ENCODE data around the gene ANKRD62. TPM values are rescaled to one million over a fixed set of nuclear protein-coding genes. Genes with fewer than 3 reads are reported as not detected.

The ANKRD62 gene
- total RNA-seq, 1 donor from 2014 or later, result 0.17 TPM

DNA sequence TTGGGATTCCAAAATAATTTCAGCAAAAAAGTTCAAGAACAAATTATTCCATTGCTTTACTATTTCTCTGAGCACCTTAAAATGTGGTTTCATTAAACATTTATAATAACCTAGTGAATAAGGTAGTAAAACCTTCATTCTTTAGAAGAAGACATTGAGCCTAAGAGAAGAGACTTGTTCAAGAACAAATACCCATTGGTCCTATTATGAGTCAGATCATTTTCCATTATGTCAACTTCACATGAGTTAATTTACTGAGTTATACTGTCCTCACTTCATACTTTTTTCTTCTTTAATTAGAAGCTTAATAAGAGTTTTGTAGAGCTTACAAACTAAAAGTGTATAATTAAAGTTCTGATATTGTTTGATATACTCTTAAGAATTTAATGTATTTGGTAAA lies 5.5 kb downstream of the ANKRD62 start:
- H3K4me3 Mint-ChIP-seq (ENCODE audit: unreplicated experiment), result no peak overlapping the region
- no peaks in the 10 kb centered on the region for H3K36me3 Mint-ChIP-seq (ENCODE audit: unreplicated experiment)
- TF ChIP-seq, protein P1, sequence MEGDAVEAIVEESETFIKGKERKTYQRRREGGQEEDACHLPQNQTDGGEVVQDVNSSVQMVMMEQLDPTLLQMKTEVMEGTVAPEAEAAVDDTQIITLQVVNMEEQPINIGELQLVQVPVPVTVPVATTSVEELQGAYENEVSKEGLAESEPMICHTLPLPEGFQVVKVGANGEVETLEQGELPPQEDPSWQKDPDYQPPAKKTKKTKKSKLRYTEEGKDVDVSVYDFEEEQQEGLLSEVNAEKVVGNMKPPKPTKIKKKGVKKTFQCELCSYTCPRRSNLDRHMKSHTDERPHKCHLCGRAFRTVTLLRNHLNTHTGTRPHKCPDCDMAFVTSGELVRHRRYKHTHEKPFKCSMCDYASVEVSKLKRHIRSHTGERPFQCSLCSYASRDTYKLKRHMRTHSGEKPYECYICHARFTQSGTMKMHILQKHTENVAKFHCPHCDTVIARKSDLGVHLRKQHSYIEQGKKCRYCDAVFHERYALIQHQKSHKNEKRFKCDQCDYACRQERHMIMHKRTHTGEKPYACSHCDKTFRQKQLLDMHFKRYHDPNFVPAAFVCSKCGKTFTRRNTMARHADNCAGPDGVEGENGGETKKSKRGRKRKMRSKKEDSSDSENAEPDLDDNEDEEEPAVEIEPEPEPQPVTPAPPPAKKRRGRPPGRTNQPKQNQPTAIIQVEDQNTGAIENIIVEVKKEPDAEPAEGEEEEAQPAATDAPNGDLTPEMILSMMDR (IDR thresholded peaks at IDR 0.05; ENCODE audit: partially characterized antibody, unreplicated experiment), result no peak
- H3K4me1 Mint-ChIP-seq (ENCODE audit: low read depth, unreplicated experiment), result no peaks in the 10 kb centered on the region
- H3K27ac Mint-ChIP-seq (ENCODE audit: unreplicated experiment), result no peak overlapping the region
- no peak for DNase-seq
- H3K27me3 Mint-ChIP-seq (ENCODE audit: unreplicated experiment), result no peaks in the 10 kb centered on the region
- no peaks in the 10 kb centered on the region for H3K9me3 Mint-ChIP-seq (ENCODE audit: unreplicated experiment)

DNA sequence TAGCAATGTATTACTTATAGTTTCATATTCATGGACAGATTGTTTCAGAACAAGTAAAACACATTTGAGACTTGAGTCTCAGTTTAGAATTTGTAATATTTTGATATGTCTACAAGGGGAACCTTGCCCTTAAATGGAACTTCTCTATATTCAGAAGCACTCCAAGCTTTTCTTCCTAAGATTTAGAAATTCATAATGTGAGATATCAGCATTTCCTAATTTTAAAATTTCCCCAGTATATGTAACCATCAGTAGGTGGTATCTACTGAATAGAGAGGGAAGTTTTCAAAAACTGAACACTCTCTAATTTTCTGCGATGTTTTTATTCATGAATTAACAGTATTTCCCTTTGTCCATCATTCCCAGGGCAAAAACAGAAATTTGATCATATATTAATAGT lies 7.6 kb downstream of the ANKRD62 start:
- no peak overlapping the region for H3K27ac Mint-ChIP-seq (ENCODE audit: unreplicated experiment)
- DNase-seq, result no peak
- H3K4me1 Mint-ChIP-seq (ENCODE audit: low read depth, unreplicated experiment), result no peaks in the 10 kb centered on the region
- no peaks in the 10 kb centered on the region for H3K27me3 Mint-ChIP-seq (ENCODE audit: unreplicated experiment)
- H3K36me3 Mint-ChIP-seq (ENCODE audit: unreplicated experiment), result no peaks in the 10 kb centered on the region
- H3K9me3 Mint-ChIP-seq (ENCODE audit: unreplicated experiment), result no peaks in the 10 kb centered on the region
- H3K4me3 Mint-ChIP-seq (ENCODE audit: unreplicated experiment), result no peak overlapping the region
- TF ChIP-seq, protein P1 (IDR thresholded peaks at IDR 0.05; ENCODE audit: partially characterized antibody, unreplicated experiment), result no peak

DNA sequence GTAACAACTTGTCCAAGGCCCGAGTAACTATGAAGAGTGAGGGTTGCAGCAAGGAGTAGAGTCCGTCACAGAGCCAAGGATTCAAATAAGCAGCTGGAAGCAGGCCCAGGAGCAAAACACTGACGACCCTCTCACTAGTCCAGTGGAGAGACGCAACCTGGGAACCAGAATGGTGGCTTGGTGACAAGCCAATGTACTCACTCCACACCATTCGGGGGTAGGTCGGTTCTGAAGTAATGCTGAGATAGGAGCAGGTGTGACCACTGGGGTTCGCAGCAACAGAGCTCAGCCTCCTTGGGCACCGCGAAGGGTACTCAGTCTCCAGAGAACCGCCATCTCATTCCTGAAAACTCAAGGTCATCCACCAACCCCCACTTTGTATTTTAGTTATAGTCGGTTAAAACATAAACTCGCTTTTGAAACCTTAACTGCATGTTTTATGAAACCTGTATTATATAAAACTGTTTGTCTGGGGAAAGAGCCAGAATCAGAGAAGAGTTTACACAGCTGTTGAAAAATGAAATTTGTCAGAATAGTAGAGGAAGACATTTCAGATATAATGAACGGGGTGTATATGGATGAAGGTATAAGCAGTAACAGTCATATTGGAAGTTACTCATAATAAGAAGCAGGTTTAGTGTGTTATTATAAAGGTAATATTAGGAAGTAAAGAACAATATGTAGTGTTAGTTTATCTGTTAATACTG lies 8.6 kb downstream of the ANKRD62 start:
- H3K9me3 Mint-ChIP-seq (ENCODE audit: unreplicated experiment), result no peaks in the 10 kb centered on the region
- DNase-seq, result no peak
- no peaks in the 10 kb centered on the region for H3K4me1 Mint-ChIP-seq (ENCODE audit: low read depth, unreplicated experiment)
- H3K27ac Mint-ChIP-seq (ENCODE audit: unreplicated experiment), result no peak overlapping the region
- H3K27me3 Mint-ChIP-seq (ENCODE audit: unreplicated experiment), result no peaks in the 10 kb centered on the region
- no peak overlapping the region for H3K4me3 Mint-ChIP-seq (ENCODE audit: unreplicated experiment)
- TF ChIP-seq, protein P1 (IDR thresholded peaks at IDR 0.05; ENCODE audit: partially characterized antibody, unreplicated experiment), result no peak
- H3K36me3 Mint-ChIP-seq (ENCODE audit: unreplicated experiment), result no peaks in the 10 kb centered on the region

DNA sequence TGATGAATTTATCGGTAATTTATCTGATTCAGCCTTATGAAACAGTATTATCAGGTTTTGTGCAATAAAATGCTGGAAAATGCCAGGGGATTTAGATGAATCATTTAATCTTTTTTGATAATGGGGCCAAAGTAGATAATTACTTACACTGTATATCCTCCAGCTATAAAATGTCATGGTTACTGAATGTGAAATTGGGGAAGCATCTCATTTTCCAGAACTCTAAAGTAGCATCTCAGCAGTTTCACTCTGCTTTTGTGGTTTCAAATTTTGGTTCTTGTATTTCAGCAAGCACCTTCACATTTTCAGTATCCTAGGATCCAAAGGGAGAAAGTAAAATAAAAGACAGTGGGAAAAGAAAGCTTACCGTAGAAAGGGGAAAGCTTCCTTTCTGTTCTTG lies 12.8 kb downstream of the ANKRD62 start:
- Mint-ChIP-seq H3K27ac (ENCODE audit: unreplicated experiment) (no peak overlapping the region), H3K4me3 (ENCODE audit: unreplicated experiment) (no peak overlapping the region), H3K36me3 (ENCODE audit: unreplicated experiment) (peaks cover 3% of the 10 kb centered on the region), H3K9me3 (ENCODE audit: unreplicated experiment) (no peaks in the 10 kb centered on the region), H3K27me3 (ENCODE audit: unreplicated experiment) (no peaks in the 10 kb centered on the region), H3K4me1 (ENCODE audit: low read depth, unreplicated experiment) (no peaks in the 10 kb centered on the region)
- no peak for DNase-seq
- TF ChIP-seq, protein P1 (IDR thresholded peaks at IDR 0.05; ENCODE audit: partially characterized antibody, unreplicated experiment), result no peak

DNA sequence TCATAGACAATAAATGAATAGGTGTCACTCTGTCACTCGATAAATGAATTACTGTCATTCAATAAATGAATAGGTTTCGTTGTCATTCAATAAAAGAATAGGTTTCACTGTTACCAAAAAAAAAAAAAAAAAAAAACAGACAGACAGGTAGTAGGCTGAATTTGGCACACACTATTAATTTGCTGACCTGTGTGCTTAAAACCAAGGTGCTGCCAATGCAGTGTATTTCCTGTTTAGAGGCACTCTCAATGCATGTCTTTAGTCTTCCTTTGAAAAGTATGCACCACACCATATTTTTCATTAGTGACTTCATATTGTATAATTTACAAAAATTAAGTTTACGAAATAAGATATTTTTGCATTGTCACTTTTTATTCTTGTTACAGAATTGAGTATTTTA lies 16.2 kb downstream of the ANKRD62 start:
- H3K27me3 Mint-ChIP-seq (ENCODE audit: unreplicated experiment), result no peaks in the 10 kb centered on the region
- H3K27ac Mint-ChIP-seq (ENCODE audit: unreplicated experiment), result no peak overlapping the region
- TF ChIP-seq, protein P1 (IDR thresholded peaks at IDR 0.05; ENCODE audit: partially characterized antibody, unreplicated experiment), result no peak
- peaks cover 5% of the 10 kb centered on the region for H3K36me3 Mint-ChIP-seq (ENCODE audit: unreplicated experiment)
- H3K4me3 Mint-ChIP-seq (ENCODE audit: unreplicated experiment), result no peak overlapping the region
- H3K9me3 Mint-ChIP-seq (ENCODE audit: unreplicated experiment), result no peaks in the 10 kb centered on the region
- H3K4me1 Mint-ChIP-seq (ENCODE audit: low read depth, unreplicated experiment), result no peaks in the 10 kb centered on the region
- DNase-seq, result no peak
